HG03457 (cell line): ENCODE data around the gene SLC16A2.
"Not testable (repeated sequence)": the region's sequence is repeated elsewhere in the genome, so short reads cannot be mapped to it uniquely, and the experiment has no call there.

ENCODE experiments used
- ATAC-seq: cut with Tn5 transposase; IDR thresholded peaks from one replicate; pipeline ENCODE4 v1.9.1; 2021; ENCODE audit warnings: moderate number of reproducible peaks; ENCODE audit not compliant: unreplicated experiment

The SLC16A2 gene

DNA sequence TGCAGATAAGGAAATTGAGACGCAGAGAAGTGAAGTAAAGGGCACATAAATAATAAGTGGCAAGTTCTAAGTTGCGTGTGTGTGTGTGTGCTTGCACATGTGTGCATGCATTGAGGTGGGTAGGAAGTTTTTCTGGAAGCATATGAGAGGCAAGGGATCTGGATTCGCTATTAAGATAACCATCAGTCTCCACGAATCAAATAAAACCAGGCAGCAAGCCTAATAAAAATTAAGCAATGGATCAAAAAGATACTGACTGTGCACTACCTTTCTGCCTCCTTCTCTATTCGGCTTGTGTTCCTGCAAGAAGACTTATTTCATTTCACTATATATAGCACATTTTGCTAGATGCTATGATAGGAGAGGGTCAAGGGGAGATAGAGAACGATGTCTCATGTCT is 23.8 kb downstream of the SLC16A2 start:
- no peak for ATAC-seq

DNA sequence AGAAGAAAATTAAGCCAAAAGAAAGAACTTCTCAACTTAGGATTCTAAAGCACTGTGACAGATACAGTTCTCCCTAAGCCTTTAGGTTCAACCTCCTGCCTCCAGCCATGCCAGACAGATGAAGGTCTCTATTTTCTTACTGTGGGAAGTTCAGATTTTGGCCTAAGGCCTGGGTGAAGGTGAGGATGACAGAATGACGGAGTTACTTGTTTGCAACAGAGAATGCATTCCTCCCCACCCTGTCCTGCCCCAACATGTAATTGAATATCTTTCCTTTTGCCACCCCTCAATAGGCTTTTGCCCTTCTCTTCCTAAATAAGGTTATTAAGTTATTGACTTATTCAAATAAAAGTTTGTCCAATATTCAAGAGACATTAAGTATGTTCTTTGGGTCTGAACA is 25.6 kb downstream of the SLC16A2 start:
- ATAC-seq, result no peak

DNA sequence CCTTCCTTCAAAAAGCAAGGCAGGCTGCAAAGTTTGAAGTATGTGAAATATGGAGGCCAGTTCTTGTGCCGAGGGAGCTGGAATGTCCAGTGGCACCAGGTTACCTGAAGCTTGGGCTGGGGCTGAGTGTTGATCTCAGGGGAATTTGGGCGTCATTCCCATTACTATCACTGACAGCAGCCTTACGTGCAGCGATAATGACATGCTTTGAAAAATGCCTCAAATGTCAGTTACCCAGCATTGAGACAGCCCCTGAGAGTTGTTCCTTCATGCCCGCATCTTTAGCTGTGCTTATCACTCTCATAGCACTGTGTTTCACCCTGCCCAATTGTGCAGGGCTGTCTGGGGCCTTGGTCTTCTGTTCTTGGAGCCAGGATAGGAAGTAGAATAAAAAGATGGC is 27.4 kb downstream of the SLC16A2 start:
- ATAC-seq, result no peak

DNA sequence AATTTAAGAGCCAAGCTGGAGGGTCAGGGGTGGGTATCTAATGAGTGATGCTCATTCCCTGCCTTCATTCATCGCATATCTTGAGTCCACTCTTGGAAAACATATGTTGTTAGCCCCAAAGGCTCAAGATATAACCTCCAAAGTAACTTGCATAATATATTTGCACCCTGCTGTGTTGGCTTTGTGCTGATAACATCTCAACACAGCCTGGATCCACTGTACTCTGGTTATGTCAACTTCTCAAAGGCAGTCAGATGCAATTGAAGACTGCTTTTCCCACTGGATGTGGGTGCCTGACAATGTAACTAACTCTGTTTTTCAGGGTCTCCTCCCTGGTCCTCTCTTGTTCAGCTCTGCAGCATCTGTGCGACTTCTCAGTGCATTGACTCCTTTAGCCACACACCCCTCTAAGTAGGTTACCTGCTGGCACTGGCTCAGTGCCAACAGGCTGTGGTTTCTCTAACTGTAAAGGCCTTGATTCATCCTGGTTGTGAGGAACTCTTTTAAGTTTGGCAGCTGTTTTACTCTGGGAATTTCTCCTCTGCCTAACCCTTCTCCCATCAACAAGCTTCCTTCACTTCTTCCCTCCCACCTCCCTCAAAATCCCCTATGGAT is 28.1 kb downstream of the SLC16A2 start:
- ATAC-seq, result no peak

DNA sequence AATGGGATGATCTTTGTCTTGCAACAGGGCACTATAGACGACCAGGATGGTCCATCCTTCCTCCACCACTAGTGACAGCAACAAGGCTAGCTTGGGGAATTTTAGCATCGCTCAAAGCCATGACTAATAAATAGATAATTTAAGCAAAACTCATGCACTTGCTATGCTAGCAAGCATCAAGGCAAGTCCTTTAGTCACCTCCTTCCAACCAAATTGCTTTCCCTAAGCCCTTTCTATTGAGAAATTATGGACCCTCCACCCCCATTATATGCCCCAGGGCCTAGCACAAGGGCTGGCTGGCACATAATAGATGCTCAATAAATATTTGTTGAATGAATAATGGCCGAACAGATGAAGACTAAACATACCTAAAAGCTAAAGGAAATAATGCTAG is 28.6 kb downstream of the SLC16A2 start:
- no peak for ATAC-seq

DNA sequence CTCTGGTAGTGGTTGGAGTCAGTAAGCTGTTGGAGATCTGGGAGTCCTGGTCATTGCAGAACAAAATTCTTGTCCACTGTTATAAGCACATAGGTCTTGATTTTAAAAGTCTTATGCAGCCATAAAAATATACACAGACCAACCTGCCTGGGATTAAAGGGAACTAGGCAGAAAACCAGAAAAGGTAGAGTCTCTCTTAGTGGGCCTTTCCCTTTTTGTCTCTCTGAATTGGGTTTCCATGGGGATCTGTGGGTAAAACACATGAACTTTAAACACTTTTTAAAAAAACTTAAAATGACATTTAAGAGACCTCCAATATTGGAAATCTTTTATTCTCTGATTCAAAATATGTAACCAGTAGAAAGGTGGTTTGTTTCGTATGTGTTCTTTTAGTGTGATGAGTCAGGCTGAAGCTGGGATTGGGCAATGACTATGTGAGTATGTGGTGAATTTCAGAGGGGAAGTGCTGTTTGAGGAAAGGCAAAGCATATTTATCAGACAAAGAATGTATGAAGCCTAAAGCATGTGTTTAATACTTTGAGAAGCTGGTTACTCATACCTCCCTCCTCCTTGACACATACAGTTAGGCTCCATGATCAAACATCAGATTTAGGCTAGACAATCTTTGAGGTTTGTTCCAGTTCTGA is 29.6 kb downstream of the SLC16A2 start:
- no peak for ATAC-seq

DNA sequence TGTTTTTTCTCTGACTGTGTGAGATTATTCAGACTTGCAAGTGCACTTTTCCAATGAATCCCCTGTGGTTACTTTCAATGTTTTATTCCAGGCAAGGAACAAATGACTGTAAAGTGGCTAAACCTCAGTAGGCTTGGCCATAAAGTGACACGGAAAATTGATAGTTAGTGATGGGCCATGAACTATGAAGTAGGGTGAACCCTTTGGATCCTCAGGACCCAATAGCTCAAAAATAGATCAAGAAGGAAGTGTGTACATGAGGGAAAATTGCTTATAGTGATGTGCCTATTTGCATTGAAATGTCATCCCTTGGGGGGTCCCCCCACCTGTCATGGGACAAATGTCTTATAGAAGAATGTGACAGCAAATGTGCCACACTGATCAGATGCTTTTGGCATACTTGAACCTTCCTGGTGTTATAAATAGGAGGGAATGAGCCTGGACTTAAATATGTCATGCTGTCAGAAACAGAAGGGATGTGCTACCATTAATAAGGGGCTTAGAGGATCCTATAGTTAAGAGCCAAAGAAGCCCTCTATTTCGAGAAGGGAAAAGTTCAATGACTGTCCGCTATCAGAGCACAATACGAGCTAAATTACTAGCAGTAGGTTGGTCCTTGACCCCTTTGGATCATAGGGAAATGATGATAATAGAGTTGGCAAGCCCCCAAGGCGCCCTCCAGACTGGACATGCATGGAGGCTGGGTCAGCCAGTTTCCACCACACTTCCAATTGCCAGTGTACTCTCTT is 30.3 kb downstream of the SLC16A2 start:
- no peak for ATAC-seq

DNA sequence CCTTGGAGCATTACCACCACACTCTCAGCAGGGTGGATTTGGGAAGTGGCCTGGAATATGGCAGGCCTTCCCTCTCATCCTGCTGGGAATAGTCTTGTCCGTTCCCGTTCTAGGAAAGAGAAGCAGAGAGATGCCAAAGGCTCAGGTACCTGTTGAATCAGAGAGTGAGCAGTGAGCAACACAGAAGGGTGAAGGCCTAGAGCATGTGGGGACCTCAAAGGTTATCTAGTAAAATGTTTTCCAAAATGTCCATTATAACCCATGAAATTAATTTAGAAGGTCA is 30.8 kb downstream of the SLC16A2 start:
- ATAC-seq, result no peak

DNA sequence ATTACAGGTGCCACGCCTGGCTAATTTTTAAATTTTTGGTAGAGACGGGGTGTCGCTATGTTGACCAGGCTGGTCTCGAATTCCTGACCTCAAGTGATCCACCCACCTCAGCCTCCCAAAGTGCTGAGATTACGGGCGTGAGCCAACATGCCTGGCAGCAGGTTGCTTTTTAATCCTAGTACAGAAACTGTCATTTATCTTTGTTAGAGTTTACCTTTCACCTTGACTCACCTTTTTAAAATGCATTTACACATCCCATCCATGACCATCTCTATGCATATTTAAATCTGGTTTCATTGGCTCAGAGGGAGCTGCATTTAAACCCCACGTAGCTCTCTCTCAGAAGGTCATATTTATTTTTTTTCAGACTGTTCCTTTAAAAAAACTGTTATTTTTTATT is 31.9 kb downstream of the SLC16A2 start:
- no peak for ATAC-seq

DNA sequence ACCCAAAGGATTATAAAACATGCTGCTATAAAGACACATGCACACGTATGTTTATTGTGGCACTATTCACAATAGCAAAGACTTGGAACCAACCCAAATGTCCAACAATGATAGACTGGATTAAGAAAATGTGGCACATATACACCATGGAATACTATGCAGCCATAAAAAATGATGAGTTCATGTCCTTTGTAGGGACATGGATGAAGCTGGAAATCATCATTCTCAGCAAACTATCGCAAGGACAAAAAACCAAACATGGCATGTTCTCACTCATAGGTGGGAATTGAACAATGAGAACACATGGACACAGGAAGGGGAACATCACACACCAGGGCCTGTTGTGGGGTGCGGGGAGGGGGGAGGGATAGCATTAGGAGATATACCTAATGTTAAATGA is 32.9 kb downstream of the SLC16A2 start:
- not testable (repeated sequence) for ATAC-seq

DNA sequence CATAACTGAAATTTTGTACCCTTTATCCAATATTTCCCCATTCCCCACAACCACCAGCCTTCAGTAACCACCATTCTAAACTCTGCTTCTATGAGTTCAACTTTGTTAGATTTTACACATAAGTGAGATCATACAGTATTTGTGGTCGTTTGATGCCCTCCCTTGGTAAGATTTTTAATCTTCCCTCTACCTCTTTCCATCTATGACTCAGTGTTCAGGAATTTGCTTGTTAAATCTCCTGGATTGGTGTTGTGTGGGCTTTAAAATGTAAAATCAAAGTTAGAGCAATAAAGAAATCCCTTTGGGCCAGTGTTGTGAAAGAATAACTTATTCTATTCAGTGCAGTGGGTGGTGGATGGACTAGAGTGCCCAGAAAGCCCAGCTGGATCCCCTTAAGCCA is 37.4 kb downstream of the SLC16A2 start:
- no peak for ATAC-seq

DNA sequence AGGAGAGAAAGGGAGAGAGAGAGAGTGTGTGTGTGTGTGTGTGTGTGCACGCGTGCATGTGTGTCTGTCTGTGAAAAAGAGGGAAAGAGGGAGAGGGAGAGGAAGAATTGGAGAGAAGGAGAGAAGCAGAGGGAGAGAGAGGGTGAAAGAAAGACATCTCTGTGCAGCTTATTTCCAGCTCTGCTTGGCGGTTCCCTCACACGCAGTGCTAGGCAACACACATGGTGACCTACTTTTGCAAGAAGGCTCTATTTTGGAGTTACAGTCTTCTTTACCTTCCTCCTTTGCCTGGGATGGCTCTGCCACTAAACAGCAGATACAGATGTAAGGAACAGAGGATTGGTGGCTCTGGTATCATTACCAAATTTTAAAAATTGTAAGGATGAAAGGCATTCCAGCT is 40.1 kb downstream of the SLC16A2 start:
- ATAC-seq, result no peak

DNA sequence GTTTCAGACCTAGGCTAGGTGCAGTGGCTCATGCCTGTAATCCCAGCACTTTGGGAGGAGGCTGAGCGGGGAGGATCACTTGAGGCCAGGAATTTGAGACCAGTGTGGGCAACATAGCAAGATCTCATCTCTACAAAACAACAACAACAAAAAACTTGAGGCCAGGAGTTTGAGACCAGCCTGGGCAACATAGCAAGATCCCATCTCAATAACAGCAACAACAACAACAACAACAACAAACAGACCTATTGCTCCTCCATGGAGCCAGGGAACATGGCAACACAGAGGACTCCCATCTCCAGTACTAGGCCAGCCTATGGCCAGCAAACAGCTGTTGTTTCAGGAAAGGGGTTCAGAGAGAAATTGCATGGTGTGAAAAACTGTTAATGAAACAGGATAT is 43.4 kb downstream of the SLC16A2 start:
- no peak for ATAC-seq

DNA sequence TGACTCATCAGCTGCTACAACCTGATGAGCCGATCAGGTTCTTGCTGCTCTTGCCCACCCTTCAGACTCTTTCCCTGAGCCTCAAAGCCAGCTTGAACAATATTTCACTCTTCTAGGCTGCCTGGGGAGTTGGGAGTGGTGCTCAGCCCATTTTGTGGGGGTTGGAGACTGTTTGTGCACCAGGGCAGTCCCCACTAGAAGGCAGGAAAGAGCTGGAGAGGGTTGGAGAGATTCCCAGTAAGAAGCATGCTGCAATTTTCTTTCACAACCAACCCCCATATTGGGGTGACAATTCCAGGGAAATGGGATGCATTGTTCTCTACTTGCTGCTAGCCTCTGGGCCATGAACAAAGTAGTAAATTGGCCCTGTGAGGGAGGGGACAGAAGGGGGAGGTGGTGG is 44.1 kb downstream of the SLC16A2 start:
- ATAC-seq, result no peak

DNA sequence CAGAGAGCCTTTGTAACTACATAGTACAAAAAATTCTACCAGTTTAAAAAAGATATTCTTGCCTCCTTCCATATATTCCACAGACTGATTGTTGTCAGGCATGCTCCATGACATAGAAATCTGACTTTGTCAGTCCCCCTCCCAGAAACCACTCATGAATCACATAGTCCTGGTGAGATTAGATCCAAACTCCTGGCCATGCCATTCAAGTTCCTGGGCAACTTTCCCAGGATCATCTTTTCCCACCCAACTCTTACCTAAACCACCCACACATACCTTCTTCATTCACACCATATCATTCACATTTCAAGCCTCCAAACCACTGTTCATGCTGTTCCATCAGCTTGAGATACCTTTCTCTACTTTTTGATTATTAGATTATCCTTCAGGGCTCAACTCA is 46.4 kb downstream of the SLC16A2 start:
- ATAC-seq, result no peak

DNA sequence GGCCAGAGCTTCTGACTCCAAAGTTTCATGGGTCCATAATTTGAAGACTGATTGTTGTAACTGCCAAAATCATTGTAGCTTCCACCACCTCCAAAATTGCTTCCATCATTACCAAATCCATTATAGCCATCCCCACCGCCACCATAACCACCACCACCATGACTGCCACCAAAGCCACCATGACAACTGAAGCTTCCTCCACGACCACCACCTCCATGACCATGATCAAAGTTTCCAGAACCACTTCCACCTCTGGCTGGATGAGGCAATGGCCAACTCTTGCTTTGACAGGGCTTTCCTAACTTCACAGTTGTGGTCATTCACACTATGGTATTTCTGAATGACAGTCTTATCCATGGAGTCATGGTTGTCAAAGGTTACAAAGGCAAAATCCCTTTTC is 51.8 kb downstream of the SLC16A2 start:
- not testable (repeated sequence) for ATAC-seq

DNA sequence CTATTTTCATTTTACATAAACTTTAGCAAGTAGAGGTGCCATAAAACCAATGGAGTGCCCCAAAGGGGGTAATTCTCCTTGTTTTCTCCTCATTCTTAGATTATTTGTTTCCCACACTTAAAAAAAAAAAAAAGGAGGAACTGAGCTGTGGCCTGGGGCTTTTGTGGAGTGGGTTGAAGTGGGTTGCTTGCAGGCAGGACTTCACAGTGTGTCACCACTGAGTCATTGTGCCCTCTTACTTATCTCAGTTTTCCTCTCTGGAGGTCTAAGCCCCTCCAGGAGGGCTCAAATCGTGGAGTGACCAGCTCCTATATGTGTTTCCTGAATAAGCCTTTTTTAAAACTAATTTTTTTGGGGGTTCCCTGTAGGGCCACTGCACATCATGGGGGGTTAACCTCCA is 69.0 kb downstream of the SLC16A2 start:
- ATAC-seq, result no peak

DNA sequence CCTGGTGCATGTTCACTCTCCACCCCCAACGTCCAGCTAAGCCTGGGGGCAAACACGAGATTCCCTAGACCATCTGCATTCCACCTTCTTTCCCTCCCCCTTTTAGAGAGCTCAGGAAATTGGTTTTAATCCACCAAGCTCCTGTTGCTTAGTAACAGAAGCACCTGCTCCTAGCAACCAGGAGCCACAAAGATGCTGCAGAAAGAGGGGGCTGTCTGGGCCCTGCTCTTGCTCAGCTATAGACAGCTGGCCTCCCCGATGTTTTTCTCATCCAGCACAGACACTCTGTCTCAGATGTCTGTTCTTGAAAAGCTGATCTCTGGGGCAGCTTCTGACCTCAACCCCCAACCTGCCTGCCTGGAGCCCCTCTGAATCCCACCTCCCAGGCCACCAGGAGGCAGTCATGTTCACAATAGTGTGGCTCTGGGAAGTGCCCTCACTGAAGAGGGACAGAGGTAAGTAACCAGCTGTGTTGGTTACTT is 71.5 kb downstream of the SLC16A2 start:
- no peak for ATAC-seq

DNA sequence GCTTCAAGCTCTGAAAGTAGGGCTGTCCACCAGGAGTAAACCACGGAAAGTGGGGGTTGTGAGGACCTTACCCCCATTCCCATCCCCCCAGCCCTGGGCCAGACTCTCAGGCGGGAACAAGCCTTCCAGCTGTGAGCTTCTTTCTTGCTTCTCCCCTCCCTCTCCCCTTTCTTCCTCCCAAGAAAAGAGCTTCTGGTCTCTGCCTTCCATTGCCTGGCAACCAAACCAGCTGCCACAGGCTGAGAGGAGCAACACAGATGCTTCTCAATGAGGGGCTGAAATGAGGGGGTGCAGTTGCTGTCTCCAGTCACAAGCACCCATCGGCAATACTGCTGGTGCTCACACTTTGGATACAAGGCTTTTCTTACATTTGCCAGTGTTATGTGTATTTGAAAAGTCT is 72.5 kb downstream of the SLC16A2 start:
- no peak for ATAC-seq

DNA sequence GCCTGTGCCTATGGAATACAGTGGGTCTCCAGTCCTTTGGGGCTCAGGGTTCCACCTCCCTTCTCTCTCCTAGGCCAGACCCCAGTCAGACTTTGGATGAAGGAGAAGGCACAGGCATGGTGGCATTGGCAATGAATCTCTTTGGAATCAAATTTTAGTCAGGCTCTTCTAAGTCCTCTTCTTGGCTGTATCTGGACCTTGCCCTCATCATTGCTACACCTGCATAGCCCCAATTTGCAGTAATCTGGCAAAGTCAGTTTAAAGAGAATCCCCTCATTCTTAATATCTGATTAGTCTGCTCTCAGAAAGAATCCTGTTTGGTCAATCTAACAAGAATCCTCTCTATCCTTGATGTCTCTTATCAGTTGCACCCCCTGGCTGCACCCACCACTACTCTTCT is 77.6 kb downstream of the SLC16A2 start:
- no peak for ATAC-seq

DNA sequence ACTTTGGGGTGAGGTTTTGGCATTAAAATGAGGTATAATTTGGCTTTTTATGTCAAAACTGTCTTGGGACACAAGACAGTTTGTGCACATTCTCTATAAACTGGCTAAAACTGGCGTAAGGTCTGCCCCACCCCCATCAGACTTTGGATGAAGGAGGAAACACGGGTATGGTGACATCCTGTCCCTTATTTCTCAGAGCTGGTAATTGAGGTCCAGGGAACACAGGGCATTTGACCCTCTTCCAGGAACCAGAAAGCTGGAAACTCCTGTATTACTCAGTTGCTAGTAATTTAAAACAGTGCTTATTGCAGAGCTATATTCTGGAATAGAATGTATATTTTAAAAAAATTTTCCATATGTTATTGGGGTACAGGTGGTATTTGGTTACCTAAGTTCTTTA is 78.8 kb downstream of the SLC16A2 start:
- ATAC-seq, result no peak

DNA sequence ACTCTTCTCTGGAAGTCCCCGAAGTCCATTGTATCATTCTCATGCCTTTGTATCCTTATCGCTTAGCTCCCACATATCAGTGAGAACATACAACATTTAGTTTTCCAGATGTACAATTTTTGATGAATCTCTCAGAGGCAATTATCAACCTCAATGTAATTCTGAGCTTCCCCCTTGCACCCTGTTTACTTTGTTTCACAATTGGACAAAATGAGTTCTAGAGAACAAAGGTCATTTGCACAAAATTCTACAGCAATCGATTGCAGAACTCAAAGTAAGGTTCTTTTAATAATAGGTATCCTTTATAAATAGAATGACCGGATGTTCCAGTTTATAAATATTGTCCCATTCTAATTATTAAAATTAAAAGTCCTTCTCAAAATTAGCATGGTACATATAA is 79.3 kb downstream of the SLC16A2 start:
- no peak for ATAC-seq

DNA sequence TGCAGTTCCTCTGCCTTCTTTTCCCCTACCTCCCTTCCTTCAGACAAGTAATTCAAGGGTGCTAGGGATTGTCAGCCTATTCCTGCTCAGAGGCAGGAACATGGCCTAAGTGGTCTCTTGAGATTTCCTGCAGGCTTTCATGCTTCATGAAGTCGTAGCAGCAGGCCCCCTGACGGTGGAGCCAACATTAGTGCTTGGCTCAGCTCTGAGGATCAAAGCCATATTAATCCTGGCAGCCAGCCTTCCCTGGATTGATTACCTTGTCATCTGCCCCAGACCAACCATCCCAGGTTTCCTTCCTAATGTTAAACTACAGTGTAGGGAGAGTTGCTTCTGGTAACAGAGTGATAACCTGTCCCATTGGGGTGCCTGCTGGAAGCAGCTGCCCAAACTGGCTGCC is 84.1 kb downstream of the SLC16A2 start:
- ATAC-seq, result no peak
